ENCODE measurements around the gene ARL17A. TPM values are rescaled to one million over a fixed set of nuclear protein-coding genes. Genes with fewer than 3 reads are reported as not detected.
"Not testable (repeated sequence)": the region's sequence is repeated elsewhere in the genome, so short reads cannot be mapped to it uniquely, and the experiment has no call there.

ARL17A gene
- polyA plus RNA-seq (ENCODE audit: insufficient read length in 3 of 3) = 10 to 100 TPM; 22.1 to 53.0 (median 46.5) TPM
- long read RNA-seq, donor 1, partial matches to known transcripts = 0 of 2 reads
- long read RNA-seq, donor 1, other reads (novel, unspliced or antisense) = 0 of 2 reads
- long read RNA-seq, donor 2, transcript ARL17A-202 (4 exons, 3,945 nt) = major isoform, 6 of 13 reads
- long read RNA-seq, donor 2, partial matches to known transcripts = 7 of 13 reads
- long read RNA-seq, donor 2, other reads (novel, unspliced or antisense) = 0 of 13 reads
- long read RNA-seq, donor 3, partial matches to known transcripts = 0 of 2 reads
- long read RNA-seq, donor 3, other reads (novel, unspliced or antisense) = 0 of 2 reads
- long read RNA-seq, donor 4, partial matches to known transcripts = 0 of 11 reads
- long read RNA-seq, donor 4, other reads (novel, unspliced or antisense) = 8 of 11 reads
- long read RNA-seq, donor 5 = 0 reads
- long read RNA-seq, donor 6, partial matches to known transcripts = 0 of 3 reads
- long read RNA-seq, donor 6, other reads (novel, unspliced or antisense) = 0 of 3 reads
- long read RNA-seq, donor 7 = 0 reads
- long read RNA-seq, donor 8 = 0 reads
- long read RNA-seq, donor 9, transcript ARL17A-202 (4 exons, 3,945 nt) = major isoform, 5 of 36 reads
- long read RNA-seq, donor 9, partial matches to known transcripts = 22 of 36 reads
- long read RNA-seq, donor 9, other reads (novel, unspliced or antisense) = 8 of 36 reads
- long read RNA-seq, donor 10, transcript ARL17A-202 (4 exons, 3,945 nt) = major isoform, 6 of 42 reads
- long read RNA-seq, donor 10, partial matches to known transcripts = 7 of 42 reads
- long read RNA-seq, donor 10, other reads (novel, unspliced or antisense) = 29 of 42 reads
- long read RNA-seq, donor 11, partial matches to known transcripts = 15 of 17 reads
- long read RNA-seq, donor 11, other reads (novel, unspliced or antisense) = 0 of 17 reads
- long read RNA-seq, donor 12, transcript ARL17A-202 (4 exons, 3,945 nt) = major isoform, 7 of 25 reads
- long read RNA-seq, donor 12, partial matches to known transcripts = 15 of 25 reads
- long read RNA-seq, donor 12, other reads (novel, unspliced or antisense) = 0 of 25 reads
- long read RNA-seq, donor 13, transcript ARL17A-202 (4 exons, 3,945 nt) = major isoform, 5 of 17 reads
- long read RNA-seq, donor 13, partial matches to known transcripts = 12 of 17 reads
- long read RNA-seq, donor 13, other reads (novel, unspliced or antisense) = 0 of 17 reads
- long read RNA-seq, donor 14 = 0 reads
- long read RNA-seq, donor 15 = 0 reads
- long read RNA-seq, donor 16, transcript ARL17A-202 (4 exons, 3,945 nt) = major isoform, 5 of 11 reads
- long read RNA-seq, donor 16, partial matches to known transcripts = 6 of 11 reads
- long read RNA-seq, donor 16, other reads (novel, unspliced or antisense) = 0 of 11 reads

DNA sequence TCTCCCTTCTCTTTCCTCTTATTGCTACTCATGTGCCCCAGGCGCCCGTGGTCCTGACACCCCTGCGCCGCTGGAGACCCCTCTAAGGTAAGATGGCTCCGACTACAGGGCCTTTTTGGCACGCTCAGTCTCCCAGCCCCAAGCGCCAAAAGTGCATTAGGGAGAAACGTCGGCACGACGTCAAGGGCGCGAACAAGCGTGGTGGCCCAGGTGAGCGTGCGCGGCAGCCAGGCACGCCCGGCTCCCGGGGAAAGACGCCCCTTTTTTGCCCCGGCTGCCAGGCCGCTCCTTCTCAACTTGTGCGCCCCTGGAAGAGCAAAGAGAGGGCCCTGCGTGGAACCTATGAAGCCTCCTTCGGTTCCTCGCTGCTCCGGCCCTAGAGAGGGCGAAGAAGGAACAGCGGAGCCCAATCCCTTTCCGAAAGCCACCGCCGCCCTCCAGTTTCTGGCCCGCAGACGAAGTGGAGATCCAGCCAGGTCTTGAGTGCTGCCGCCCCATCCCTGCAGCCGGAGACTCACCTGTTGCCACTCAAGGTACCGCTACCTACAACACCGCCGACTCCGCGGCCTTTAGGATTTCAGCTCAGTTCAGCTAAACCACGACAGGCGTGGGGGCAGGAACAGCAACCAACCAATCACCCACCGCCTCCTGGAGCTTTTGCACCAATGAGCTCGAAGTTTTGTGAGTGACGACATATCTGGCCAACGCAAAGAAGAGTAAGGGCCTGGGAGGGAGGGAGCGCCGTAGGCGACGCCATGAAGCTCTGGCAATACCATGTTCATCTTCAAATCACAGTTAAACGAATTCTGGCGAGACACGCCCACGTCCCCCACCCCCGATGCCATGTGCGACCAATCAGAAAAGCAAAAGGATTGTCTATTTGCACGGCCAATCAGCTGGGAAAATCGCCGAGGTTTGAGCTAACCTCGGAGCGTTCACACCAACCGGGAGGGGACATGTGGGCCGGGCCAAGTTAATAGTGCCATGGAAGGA is at the start of gene ARL17A:
Gene ARL17A (minus strand): TSS at position 609 of the 993 bp plus-strand sequence. CDS start 3,369 bp downstream, outside the sequence.
- not testable (repeated sequence) for DNase-seq

DNA sequence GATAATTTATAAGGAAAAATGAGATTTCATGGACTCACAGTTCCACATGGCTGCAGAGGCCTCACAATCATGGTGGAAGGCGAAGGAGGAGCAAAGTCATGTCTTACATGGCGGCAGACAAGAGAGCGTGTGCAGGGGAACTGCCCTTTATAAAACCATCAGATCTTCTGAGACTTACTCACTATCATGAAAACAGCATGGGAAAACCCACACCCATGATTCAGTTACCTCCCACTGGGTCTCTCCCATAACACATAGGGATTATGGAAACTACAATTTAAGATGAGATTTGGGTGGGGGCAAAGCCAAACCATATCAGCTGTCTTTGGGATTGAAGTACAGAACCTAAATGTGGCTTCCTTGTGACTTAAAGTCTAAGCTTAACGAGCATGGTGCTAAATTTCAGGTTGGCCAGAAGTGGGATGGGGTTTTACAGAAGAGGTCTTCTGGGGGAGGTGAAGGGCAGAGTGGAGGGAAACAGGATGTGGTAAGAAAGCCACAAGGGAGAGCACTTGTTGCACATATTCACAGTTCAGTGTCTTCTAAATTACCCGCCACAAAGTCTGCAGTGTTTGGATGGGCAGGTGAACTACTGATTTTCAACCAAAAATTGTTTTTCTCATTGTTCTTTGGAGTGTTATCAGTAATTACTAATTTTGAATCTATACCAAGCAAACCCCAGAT is 49.4 kb upstream of the ARL17A start:
- DNase-seq = not testable (repeated sequence)

- DNase-seq = not testable (repeated sequence)
These were observed 48.0 kb upstream of the ARL17A start for GRCh38 chr17:46627452-46627851.

DNA sequence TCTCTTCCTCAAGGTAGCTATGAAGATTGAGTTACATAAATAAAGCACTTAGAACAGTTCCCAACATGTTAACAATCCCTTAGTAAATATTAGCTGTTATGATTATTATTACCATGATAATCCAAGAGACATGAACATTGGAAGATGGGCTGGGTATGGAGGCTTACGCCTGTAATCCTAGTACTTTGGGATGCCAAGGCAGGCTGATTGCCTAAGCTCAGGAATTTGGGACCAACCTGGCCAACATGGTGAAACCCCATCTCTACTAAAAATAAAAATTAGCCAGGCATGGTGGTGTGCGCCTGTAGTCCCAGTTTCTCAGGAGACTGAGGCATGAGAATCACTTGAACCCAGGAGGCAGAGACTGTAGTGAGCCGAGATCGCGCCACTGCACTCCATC is 45.2 kb upstream of the ARL17A start:
- DNase-seq = not testable (repeated sequence)

- not testable (repeated sequence) for DNase-seq
These were observed 44.3 kb upstream of the ARL17A start for GRCh38 chr17:46623790-46624189.

GRCh38 chr17:46618975-46619374 is 39.5 kb upstream of the ARL17A start:
- DNase-seq = not testable (repeated sequence)

GRCh38 chr17:46617121-46617520 is 37.6 kb upstream of the ARL17A start:
- not testable (repeated sequence) for DNase-seq

- DNase-seq = not testable (repeated sequence)
These were observed 34.4 kb upstream of the ARL17A start for GRCh38 chr17:46613876-46614275.

GRCh38 chr17:46611304-46611703 is 31.8 kb upstream of the ARL17A start:
- not testable (repeated sequence) for DNase-seq

- DNase-seq = not testable (repeated sequence)
These were observed 23.6 kb upstream of the ARL17A start for GRCh38 chr17:46603125-46603524.

GRCh38 chr17:46600767-46601166 is 21.3 kb upstream of the ARL17A start:
- not testable (repeated sequence) for DNase-seq

GRCh38 chr17:46598344-46598931 is 18.9 kb upstream of the ARL17A start:
- not testable (repeated sequence) for DNase-seq

GRCh38 chr17:46591332-46591731 is 11.8 kb upstream of the ARL17A start:
- DNase-seq = not testable (repeated sequence)

DNA sequence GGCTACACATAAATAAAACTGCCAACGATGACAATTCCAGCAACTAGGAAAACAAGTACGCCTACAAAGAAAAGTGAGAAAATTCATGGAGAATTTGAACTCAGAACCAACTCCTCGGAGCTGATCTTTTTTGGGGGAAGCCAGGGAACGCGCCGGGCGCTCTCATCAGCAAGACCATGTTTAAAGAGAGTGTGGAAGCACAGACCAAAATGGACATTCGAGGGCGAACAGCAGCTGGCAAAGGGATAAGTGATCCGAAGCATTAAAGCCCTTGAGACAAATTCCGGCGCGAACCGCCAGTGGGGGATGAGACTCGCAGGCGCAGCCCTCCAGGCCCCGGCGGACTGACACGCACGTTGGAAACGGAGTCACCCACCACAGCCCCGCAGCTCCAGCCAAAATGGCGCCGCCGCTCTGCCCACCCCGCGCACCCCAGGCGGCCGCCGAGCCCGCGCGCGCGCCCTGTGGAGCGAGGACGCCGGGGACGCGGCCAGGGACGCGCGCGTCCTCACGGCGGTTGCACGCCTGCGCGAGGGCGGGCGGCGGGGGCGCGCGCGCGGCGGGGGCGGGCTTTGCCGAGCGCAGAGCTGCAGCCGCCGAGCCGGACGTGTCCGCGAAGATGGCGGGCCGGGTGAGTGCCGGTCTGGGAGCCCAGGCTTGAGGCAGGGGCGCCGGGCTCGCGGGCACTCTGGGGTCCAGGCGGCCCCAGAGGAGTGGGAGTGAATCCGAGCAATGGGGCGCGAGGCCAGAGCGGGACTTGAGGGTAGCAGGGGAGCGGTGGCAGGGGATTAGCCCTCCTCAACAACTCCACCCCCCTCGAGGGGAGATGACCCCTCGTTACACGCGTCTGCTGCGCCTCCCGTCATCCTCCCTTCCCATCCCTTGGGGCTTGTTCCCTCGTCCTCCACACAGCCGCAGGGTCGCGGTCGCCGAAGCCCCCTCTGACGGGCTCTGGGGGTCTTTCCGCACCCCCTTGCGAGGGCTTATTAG is 11.0 kb upstream of the ARL17A start, which contains the start of gene NSF:
Gene NSF (plus strand): TSS at position 513 of the 990 bp plus-strand sequence. CDS start 107 bp downstream, at position 620.
- DNase-seq = not testable (repeated sequence)

GRCh38 chr17:46585444-46585843 is 6.0 kb upstream of the ARL17A start:
- not testable (repeated sequence) for DNase-seq

- not testable (repeated sequence) for DNase-seq
These were observed 591 bp upstream of the ARL17A start for GRCh38 chr17:46580082-46580481.

DNA sequence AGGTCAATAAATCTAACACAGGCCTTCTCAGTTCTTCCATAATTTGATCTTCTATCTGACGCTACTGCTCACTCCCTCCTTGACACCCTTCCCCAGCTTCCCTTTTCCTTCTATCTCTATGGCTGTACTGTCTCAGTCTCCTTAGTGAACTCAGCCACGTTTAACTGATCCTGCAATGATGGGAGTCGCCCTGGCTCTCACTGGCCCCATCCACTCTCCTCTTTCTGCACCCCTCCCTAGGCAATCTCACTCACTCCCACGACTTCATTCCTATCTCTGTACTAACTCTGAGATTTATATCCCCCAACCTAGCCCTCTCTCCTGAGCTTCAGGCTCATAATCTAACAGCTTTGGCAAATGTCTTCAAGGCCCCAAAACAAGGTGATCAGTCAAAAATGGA is 7.7 kb downstream of the ARL17A start:
- DNase-seq = not testable (repeated sequence)
